GM23338 (cell line): ENCODE results near the gene FAM72A. TPM values are rescaled to one million over a fixed set of nuclear protein-coding genes. Genes with fewer than 3 reads are reported as not detected.
"Not testable (repeated sequence)": the region's sequence is repeated elsewhere in the genome, so short reads cannot be mapped to it uniquely, and the experiment has no call there.

Experiments
- ATAC-seq: fragments of 200-7000 bp; cut with Tn5 transposase; 3 replicates; pipeline ENCODE4 v1.9.1; 2020
- DNase-seq: peaks from one replicate; pipeline ENCODE4 v3.0.0-alpha.2; 2015; ENCODE audit warnings: low spot score
- H2AFZ ChIP-seq: fragments of 200-600 bp; sonication (generic); 2 replicates; pipeline ENCODE4 v1.8.0; 2016; ENCODE audit warnings: antibody characterized with exemption, mild to moderate bottlenecking, moderate library complexity
- H3F3A ChIP-seq: fragments of 200-600 bp; sonication (generic); replicated peaks from 2 replicates; pipeline ENCODE4 v1.8.0; 2017; ENCODE audit warnings: antibody characterized with exemption, mixed run types, low read depth
- H3K27ac ChIP-seq: fragments of 200-600 bp; sonication (generic); 2 replicates; pipeline ENCODE4 v1.6.1; 2016; ENCODE audit warnings: low read depth
- H3K27me3 ChIP-seq: fragments of 200-600 bp; sonication (generic); 2 replicates; pipeline ENCODE4 v1.8.0; 2016; ENCODE audit warnings: mild to moderate bottlenecking, mixed run types, moderate library complexity; ENCODE audit not compliant: insufficient read depth
- H3K36me3 ChIP-seq: fragments of 200-600 bp; sonication (generic); 2 replicates; pipeline ENCODE4 v1.8.0; 2016; ENCODE audit warnings: mild to moderate bottlenecking; ENCODE audit not compliant: insufficient read depth
- H3K4me1 ChIP-seq: fragments of 200-600 bp; sonication (generic); 2 replicates; pipeline ENCODE4 v1.8.0; 2016; ENCODE audit warnings: mild to moderate bottlenecking, moderate library complexity; ENCODE audit not compliant: insufficient read depth
- H3K4me2 ChIP-seq: fragments of 200-600 bp; sonication (generic); 2 replicates; pipeline ENCODE4 v1.7.1; 2017; ENCODE audit warnings: mixed run types
- H3K4me3 ChIP-seq: fragments of 200-600 bp; sonication (generic); 2 replicates; pipeline ENCODE4 v1.6.1; 2016; ENCODE audit warnings: mixed run types
- H3K79me2 ChIP-seq: fragments of 200-600 bp; sonication (generic); replicated peaks from 2 replicates; pipeline ENCODE4 v1.8.0; 2017; ENCODE audit warnings: mild to moderate bottlenecking; ENCODE audit not compliant: insufficient read depth
- H3K9me2 ChIP-seq: fragments of 200-600 bp; sonication (generic); 2 replicates; pipeline ENCODE4 v1.8.0; 2017; ENCODE audit not compliant: insufficient read depth
- H4K20me1 ChIP-seq: fragments of 200-600 bp; sonication (generic); replicated peaks from 2 replicates; pipeline ENCODE4 v1.8.0; 2017; ENCODE audit warnings: mild to moderate bottlenecking; ENCODE audit not compliant: insufficient read depth
- H3K27ac Mint-ChIP-seq: 2 replicates; pipeline ENCODE4 v1.8.0; 2020; ENCODE audit warnings: inconsistent platforms, mild to moderate bottlenecking, moderate library complexity, mixed read lengths
- H3K27me3 Mint-ChIP-seq: 3 replicates; pipeline ENCODE4 v1.8.0; 2022; ENCODE audit warnings: low read depth, mild to moderate bottlenecking, moderate library complexity, mixed read lengths, inconsistent platforms; ENCODE audit not compliant: insufficient read depth, poor library complexity
- H3K36me3 Mint-ChIP-seq: 3 replicates; pipeline ENCODE4 v1.8.0; 2021; ENCODE audit warnings: low read depth, mild to moderate bottlenecking, inconsistent platforms, moderate library complexity, mixed read lengths
- H3K4me1 Mint-ChIP-seq: 3 replicates; pipeline ENCODE4 v1.8.0; 2020; ENCODE audit warnings: mild to moderate bottlenecking, inconsistent platforms, mixed read lengths
- H3K4me3 Mint-ChIP-seq: 3 replicates; pipeline ENCODE4 v1.8.0; 2021; ENCODE audit warnings: moderate library complexity, mild to moderate bottlenecking, inconsistent platforms, mixed read lengths
- H3K9me3 Mint-ChIP-seq: 3 replicates; pipeline ENCODE4 v1.8.0; 2020; ENCODE audit warnings: moderate library complexity, mild to moderate bottlenecking, inconsistent platforms, mixed read lengths
- polyA plus RNA-seq: library from polyadenylated mRNA; unstranded; fragments of >200 nt; fragmentation: Nextera tagmentation; extraction: Ambion mirVana; gene quantifications from 2 replicates; pipeline ENCODE4 v1.2.1, GENCODE V29; 2016
- total RNA-seq: library from RNA; depleted of rRNA; stranded (reverse); fragments of >200 nt; shearing (Covaris generic); gene quantifications from 2 replicates; pipeline ENCODE4 v1.2.3, GENCODE V29; 2014

The FAM72A gene
- total and polyA plus RNA-seq, 2 experiments from 2014 or later: 19.1 to 26.7 TPM

DNA sequence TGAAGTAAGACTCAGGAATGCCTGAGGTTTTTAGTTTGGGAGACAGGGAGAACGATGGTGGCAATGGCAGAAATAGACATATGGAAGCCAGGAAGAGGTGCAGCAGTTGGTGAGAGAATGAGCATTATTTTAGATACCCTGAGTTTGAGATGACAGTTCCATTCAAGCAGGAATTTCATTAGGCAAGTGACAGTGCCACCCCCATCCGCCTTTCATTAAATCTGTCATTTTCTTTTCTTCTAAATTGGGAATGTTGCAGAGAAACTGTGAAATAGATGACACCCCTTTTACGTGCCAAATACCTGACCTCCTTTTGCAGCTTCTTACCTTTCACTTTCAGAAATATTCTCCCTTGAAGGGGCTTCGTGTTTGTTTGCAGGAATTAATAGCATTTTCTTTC, 22.7 kb upstream of the FAM72A start:
- not testable (repeated sequence) for H3K4me3 Mint-ChIP-seq

GRCh38 chr1:206224190-206224776, 21.6 kb upstream of the FAM72A start:
- not testable (repeated sequence) for H3K36me3 Mint-ChIP-seq, H3K4me1 Mint-ChIP-seq, H3K27ac Mint-ChIP-seq, H3K4me3 ChIP-seq, H3K27me3 ChIP-seq, H3K4me1 ChIP-seq, H3K4me2 ChIP-seq, H3K36me3 ChIP-seq, DNase-seq, H3K9me2 ChIP-seq, H3K4me3 Mint-ChIP-seq, H3K27ac ChIP-seq, H3K9me3 Mint-ChIP-seq, ATAC-seq, H4K20me1 ChIP-seq, H2AFZ ChIP-seq, H3F3A ChIP-seq, H3K27me3 Mint-ChIP-seq, H3K79me2 ChIP-seq

More for the DNA sequence above, 22.7 kb upstream of the FAM72A start:
- not testable (repeated sequence) for H4K20me1 ChIP-seq, H3K79me2 ChIP-seq, H3K27ac Mint-ChIP-seq, H3K4me3 ChIP-seq, H3K4me1 Mint-ChIP-seq, H3K9me3 Mint-ChIP-seq, H3K9me2 ChIP-seq, H3K27ac ChIP-seq, ATAC-seq, H3K36me3 ChIP-seq, H3K27me3 ChIP-seq, H3K36me3 Mint-ChIP-seq, H2AFZ ChIP-seq, H3K4me1 ChIP-seq, DNase-seq, H3K27me3 Mint-ChIP-seq, H3F3A ChIP-seq, H3K4me2 ChIP-seq

GRCh38 chr1:206221585-206221984, 18.9 kb upstream of the FAM72A start:
- not testable (repeated sequence) for ATAC-seq, H3K27me3 Mint-ChIP-seq

DNA sequence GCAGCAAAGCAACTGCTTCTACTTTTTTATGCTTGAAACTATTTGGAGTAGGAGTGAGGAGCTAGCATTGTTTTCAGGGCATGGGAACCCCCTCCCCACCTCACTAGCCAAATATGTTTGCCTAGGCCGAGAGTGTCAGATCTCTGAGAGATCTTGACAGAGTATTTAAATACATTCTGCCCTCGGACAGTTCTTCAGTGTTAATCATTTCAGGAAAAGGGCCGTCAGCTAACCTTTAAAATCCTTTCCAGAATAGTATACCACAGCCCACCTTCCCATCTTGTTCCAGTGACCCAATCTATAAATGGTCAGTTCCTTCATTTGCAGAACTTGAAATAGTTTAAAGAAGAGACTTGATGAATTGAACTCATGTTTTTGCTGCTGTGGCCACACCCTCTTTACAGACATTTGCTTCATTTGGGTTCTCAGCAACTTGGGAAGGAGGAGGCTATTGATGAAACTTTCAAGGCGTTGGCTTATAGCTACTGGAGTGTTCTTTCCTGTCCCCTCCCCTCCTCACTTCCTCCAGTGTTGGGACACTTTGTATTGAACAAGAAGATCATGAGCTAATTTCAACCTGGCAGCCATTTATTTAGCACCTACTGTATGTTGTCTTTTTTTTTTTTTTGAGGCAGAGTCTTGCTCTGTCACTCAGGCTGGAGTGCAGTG, 17.8 kb upstream of the FAM72A start:
- H3K27me3 ChIP-seq, H3K4me3 ChIP-seq, H3K27me3 Mint-ChIP-seq, H3K9me2 ChIP-seq, H3K79me2 ChIP-seq, H3K4me3 Mint-ChIP-seq, H3K36me3 ChIP-seq, H4K20me1 ChIP-seq, DNase-seq, ATAC-seq, H3F3A ChIP-seq, H2AFZ ChIP-seq, H3K36me3 Mint-ChIP-seq, H3K4me2 ChIP-seq, H3K4me1 ChIP-seq, H3K27ac ChIP-seq, H3K9me3 Mint-ChIP-seq, H3K27ac Mint-ChIP-seq, H3K4me1 Mint-ChIP-seq: not testable (repeated sequence)

More at GRCh38 chr1:206221585-206221984, 18.9 kb upstream of the FAM72A start:
- not testable (repeated sequence) for H3K4me1 ChIP-seq, H3K4me3 Mint-ChIP-seq, H3K27ac ChIP-seq, H3K36me3 ChIP-seq, DNase-seq, H3K9me3 Mint-ChIP-seq, H3K4me1 Mint-ChIP-seq, H3K4me2 ChIP-seq, H3K36me3 Mint-ChIP-seq, H3K9me2 ChIP-seq, H3K27ac Mint-ChIP-seq, H2AFZ ChIP-seq, H3K79me2 ChIP-seq, H3K27me3 ChIP-seq, H3F3A ChIP-seq, H4K20me1 ChIP-seq, H3K4me3 ChIP-seq

DNA sequence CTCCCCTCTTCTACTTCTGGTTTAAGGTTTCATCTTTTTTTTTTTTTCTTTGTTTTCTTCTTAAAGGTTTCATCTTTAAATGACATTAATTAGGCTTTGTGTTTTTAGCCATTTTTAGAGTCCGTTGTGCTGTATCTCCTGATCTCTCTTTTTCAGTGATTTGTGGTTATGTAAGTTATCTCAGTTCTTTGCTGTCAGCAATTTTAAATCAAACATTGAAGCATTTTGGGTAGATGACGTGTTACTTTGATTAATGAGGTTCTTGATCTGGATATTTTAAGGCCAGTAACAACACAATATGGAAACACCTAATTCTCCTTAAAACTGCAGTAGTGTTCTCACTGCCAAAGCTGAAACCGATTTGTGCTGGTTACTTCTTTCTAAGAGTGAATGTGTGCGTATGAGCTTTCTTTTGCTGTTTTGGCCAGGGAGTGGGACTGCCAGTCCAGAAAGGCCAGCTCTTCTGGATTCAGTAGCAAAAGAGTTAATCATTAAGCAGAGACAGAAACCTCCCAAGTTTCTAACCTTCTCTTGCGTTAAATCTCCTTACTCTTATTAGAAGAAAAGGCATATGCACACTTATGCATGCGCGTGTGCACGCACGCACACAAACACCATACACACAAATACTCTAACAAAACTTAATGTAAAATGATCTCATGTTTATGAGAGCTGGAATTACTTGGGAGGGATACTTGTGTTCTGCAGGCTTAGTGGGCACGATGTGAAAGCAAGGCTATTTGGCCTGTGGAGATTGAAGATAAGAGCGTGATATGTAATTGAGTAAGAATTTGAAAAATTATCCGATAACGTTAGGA, 17.1 kb upstream of the FAM72A start:
- H3K36me3 ChIP-seq, H3K4me1 ChIP-seq, H3F3A ChIP-seq, H3K9me2 ChIP-seq, H3K27ac ChIP-seq, H3K4me3 Mint-ChIP-seq, H3K27me3 Mint-ChIP-seq, H3K4me1 Mint-ChIP-seq, H3K79me2 ChIP-seq, H4K20me1 ChIP-seq, H3K27me3 ChIP-seq, H2AFZ ChIP-seq, H3K4me2 ChIP-seq, DNase-seq, H3K9me3 Mint-ChIP-seq, H3K36me3 Mint-ChIP-seq, H3K27ac Mint-ChIP-seq, H3K4me3 ChIP-seq, ATAC-seq: not testable (repeated sequence)

GRCh38 chr1:206218765-206219164, 16.1 kb upstream of the FAM72A start:
- H3K27ac Mint-ChIP-seq, H2AFZ ChIP-seq, H3K9me3 Mint-ChIP-seq, H3K27ac ChIP-seq, H3K9me2 ChIP-seq, H3K27me3 ChIP-seq, H3K79me2 ChIP-seq, H3K4me1 ChIP-seq, H3K4me2 ChIP-seq, H4K20me1 ChIP-seq, DNase-seq, H3K4me3 Mint-ChIP-seq, ATAC-seq, H3F3A ChIP-seq, H3K4me1 Mint-ChIP-seq, H3K4me3 ChIP-seq, H3K36me3 ChIP-seq, H3K27me3 Mint-ChIP-seq, H3K36me3 Mint-ChIP-seq: not testable (repeated sequence)
